HG03558 (cell line): ENCODE measurements around the gene ARSB.
"Not testable (repeated sequence)": the region's sequence is repeated elsewhere in the genome, so short reads cannot be mapped to it uniquely, and the experiment has no call there.

Source experiments
- ATAC-seq: cut with Tn5 transposase; IDR thresholded peaks from one replicate; pipeline ENCODE4 v1.9.1; 2021; ENCODE audit warnings: moderate number of reproducible peaks; ENCODE audit not compliant: unreplicated experiment; ENCODE audit errors: extremely low read depth

Gene ARSB

DNA sequence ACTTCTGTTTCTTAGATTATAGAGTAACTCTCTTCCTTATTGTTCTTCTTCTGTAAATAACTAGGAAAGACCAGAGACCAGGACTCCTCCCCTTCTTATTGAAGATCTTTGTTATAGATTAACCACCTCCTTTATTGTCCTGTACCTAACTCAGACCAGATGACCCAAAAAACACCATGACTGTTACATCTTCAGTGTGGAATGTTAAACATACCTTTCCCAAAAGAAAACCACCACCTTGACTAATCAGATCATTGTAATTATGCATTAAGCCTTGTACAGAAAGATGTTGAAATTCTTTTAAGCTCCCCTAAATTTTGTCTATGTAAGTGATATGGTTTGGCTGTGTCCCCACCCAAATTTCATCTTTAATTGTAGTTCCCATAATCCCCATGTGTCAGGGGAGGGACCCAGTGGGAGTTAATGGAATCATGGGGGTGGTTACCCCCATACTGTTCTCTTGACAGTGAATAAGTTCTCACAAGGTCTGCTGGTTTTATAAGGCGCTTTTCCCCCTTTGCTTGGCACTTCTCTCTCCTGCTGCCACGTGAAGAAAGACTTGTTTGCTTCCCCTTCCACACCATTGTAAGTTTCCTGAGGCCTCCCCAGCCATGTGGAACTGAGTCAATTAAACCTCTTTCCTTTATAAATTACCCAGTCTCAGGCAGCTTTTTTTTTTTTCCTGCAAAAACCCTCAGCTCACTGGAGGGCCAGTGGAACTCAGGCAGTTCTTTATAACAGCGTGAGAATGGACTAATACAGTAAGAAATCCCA lies 26.3 kb downstream of the ARSB start:
- ATAC-seq, result no peak

DNA sequence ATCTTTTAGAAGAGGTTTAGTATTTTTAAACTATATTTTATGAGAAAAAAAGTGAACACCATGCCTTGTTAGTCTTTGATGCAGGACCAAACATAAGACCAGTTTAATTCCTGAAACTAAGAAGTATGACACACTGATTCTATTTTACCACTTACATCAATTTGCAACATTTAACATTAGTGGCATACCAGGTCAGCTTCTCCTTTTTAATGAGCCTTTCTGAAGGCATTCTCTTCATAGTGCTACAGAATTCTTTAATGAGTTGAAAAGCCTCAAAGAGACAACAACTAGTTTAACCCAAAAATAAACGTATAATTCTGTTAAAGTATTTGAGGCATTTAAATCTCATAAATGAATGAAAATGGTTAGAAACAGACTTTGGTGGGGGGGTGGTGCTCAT lies 28.2 kb downstream of the ARSB start:
- no peak for ATAC-seq

- ATAC-seq, result no peak
Observed at GRCh38 chr5:78953092-78953800, 31.9 kb downstream of the ARSB start.

DNA sequence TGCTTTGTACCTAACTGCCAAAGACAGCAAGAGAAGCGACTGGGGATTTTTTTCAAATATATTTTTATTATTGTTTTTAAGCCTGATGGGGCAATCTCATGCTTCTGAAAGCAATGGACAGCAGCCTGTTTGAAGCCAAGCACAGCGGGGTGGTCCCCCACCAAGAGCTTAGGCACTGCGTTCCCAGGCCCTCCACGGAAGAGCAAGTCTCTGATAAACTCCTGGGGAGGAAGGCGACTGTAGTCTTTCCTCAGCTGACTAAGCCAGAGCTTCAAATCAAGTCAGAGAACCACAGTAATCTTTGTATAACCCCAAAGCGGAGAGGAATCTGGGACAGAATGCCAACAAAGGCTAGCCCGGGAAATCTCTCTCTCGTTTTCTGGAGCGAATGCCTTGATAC lies 54.4 kb downstream of the ARSB start:
- no peak for ATAC-seq

DNA sequence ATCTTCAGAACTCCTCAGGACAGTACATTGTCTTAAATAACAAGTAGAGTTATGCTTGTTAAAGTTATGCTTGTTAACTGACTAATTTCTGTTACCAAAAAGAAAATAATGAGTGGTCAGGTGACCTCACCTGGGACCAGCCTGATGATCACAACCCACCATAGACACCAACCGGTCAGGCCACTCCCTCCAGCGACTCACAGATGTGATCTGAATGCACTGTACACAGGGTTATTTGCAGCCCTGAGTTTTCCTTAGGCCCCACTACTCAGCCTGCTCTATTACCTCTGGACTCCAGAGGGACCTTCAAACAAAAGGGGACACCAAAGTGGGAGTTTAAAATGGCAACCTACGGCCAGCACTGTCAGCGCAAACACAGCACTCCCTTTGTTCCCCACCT lies 55.3 kb downstream of the ARSB start:
- no peak for ATAC-seq

GRCh38 chr5:78927657-78928282 lies 57.3 kb downstream of the ARSB start:
- no peak for ATAC-seq

- ATAC-seq, result no peak
Observed at GRCh38 chr5:78926252-78926651, 58.9 kb downstream of the ARSB start.

- ATAC-seq, result no peak
Observed at GRCh38 chr5:78925129-78925876, 59.8 kb downstream of the ARSB start.

DNA sequence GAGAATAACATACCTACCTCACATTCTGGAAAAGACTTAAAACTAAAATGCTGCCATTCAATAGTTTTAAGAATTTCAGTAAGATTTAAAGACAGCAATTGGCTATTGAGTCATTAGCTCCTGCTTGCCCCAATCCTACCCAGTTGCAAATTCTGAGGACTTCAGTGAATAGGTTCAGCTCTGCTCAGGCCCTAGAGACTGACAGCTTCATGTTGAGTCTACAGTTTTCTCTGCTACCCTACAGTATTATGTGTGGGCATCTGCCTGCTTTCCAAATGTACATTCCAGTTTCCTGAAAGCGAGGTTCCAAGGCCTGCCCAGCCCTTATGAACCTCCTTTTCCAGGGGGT lies 61.5 kb downstream of the ARSB start:
- no peak for ATAC-seq

GRCh38 chr5:78922879-78923621 lies 62.1 kb downstream of the ARSB start:
- no peak for ATAC-seq

DNA sequence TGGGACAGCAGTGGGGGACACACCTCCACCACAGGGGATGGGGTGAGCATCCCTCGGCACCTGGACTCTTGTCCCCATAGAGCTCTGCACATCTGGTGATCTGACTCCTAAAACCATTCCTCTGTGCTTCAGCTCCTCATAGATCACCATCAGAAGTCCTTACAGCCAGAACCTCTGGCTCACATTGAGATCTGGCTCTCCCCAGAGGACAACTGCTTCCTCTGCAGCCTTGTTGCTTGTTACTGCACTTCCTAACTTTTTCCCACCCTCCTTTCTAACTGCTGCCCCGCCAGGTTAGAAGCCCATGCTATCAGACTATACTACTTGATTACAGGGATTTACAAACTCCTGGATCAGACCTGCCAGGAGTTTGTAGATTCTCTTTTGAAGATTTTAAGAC lies 64.5 kb downstream of the ARSB start:
- no peak for ATAC-seq

- no peak for ATAC-seq
Observed at GRCh38 chr5:78919796-78920195, 65.3 kb downstream of the ARSB start.

- no peak for ATAC-seq
Observed at GRCh38 chr5:78916044-78916443, 69.1 kb downstream of the ARSB start.

DNA sequence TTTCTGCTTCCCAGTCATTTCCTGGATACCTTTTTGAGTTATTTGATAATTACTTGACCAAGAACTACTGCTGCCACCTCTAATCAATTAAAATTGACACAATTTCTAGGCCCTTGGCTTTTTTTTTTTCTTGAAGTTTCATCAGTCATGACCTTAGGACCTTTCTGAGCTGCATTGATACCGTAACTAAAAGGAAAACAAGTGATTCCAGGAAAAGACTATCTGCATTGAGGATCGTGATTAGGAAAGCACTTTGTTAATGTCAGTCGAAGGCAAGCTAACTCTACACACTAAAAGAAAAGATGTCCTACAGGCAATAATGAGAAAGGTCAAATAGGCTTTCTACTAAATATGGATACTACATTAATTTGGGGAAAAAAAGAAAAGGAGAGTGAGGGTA lies 69.9 kb downstream of the ARSB start:
- no peak for ATAC-seq

DNA sequence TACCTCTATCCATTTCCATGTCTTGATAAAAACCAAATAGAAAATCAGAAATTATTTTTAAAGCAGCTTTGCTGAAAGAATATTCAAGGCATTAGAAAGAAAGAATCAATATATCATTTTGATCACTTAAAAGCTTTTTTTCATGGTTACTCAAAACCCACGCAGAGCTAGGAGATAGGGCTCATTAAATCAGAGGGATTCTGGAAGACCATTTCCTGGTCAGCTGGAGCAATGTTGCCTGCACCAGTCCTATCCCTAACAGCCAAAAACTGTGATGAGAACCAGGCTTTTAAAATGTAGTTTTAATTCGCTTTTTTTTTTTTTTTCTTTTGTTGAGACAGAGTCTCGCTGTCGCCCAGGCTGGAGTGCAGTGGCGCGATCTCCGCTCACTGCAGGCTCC lies 72.3 kb downstream of the ARSB start:
- ATAC-seq, result no peak

- ATAC-seq, result no peak
Observed at GRCh38 chr5:78912085-78912771, 72.9 kb downstream of the ARSB start.

DNA sequence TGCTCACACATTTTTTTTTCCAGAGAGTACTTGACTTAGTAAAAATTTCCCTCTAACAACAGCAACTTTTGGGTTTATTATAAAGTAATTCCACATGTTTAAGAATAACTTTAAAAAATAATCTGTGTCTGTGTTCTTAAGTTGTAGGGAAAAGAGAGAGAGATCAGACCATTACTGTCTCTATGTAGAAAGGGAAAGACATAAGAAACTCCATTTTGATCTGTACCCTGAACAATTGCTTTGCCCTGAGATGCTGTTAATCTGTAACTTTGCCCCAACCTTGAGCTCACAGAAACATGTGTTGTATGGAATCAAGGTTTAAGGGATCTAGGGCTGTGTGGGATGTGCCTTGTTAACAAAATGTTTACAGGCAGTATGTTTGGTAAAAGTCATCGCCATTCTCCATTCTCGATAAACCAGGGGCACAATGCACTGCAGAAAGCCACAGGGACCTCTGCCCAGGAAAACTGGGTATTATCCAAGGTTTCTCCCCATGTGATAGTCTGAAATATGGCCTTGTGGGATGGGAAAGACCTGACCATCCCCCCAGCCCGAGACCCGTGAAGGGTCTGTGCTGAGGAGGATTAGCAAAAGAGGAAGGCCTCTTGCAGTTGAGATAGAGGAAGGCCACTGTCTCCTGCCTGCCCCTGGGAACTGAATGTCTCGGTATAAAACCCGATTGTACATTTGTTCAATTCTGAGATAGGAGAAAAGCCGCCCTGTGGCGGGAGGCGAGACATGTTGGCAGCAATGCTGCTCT lies 75.7 kb downstream of the ARSB start:
- not testable (repeated sequence) for ATAC-seq

DNA sequence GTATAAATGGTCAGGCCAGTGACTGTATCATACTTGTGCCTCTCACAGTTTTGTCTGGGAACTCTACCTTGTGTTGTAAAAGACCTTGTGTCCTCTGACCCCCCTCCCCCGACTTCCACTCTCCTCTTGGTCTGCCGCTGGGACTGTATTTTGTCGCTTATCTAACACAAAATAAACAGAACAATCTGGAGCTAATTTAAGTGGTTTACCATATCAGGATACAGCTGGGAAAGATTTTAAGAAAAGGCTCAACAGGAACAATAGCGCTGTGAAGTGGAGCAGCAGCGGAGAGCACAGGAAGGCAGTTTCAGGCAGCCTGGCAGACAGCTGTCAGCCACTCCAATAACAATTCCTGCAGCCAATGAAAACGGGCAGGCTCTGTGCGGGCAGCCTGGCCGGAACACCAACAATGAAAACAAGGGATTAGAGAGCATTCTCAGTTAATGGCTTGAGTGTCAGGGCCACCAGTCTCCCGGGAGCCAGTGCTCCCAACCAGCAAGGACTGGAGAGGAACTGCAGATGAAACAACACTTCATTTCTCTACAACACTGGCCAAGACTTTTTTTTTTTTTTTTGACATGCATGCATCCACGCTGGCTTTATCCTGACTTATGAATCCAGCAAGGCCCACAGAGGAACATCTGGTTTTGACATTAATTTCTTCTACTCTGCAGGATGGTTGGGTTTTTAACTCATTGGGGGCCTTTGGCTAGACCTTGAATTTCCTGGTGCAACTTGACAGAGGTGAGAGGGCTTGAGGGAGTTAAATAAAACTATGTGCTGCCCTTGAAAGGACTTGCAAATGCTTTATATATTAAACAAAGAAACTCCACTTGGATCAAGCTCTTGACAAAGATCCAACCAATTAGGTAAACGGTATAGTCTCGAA lies 76.7 kb downstream of the ARSB start:
- no peak for ATAC-seq
